OCI-LY1 (cell line): ENCODE measurements around the gene IRF4.

ENCODE experiments used
- H2AFZ ChIP-seq: fragments of 200-600 bp; sonication (generic), shearing (Covaris generic); 2 replicates; pipeline ENCODE4 v1.6.0; 2014; ENCODE audit warnings: antibody characterized with exemption, mild to moderate bottlenecking, low read length
- H3F3A ChIP-seq: fragments of 200-600 bp; sonication (generic), shearing (Covaris generic); 2 replicates; pipeline ENCODE4 v1.6.0; 2014; ENCODE audit warnings: mild to moderate bottlenecking, antibody characterized with exemption, low read length, moderate library complexity; ENCODE audit not compliant: insufficient read depth
- H3K27ac ChIP-seq: fragments of 200-600 bp; sonication (generic); 2 replicates; pipeline ENCODE4 v1.5.1; 2014; ENCODE audit warnings: low read length, mixed run types, mild to moderate bottlenecking, low read depth; ENCODE audit not compliant: poor library complexity, severe bottlenecking
- H3K27me3 ChIP-seq: fragments of 200-600 bp; sonication (generic); 2 replicates; pipeline ENCODE4 v1.6.0; 2014; ENCODE audit warnings: antibody characterized with exemption, mild to moderate bottlenecking, low read length, moderate library complexity; ENCODE audit not compliant: insufficient read depth
- H3K36me3 ChIP-seq: fragments of 200-600 bp; sonication (generic); 2 replicates; pipeline ENCODE4 v1.6.1; 2014; ENCODE audit warnings: mild to moderate bottlenecking, antibody characterized with exemption, low read length, moderate library complexity, mixed read lengths; ENCODE audit not compliant: insufficient read depth
- H3K4me1 ChIP-seq: fragments of 200-600 bp; sonication (generic); 2 replicates; pipeline ENCODE4 v1.5.1; 2014; ENCODE audit warnings: mild to moderate bottlenecking, low read length, moderate library complexity; ENCODE audit not compliant: insufficient read depth, severe bottlenecking
- H3K4me2 ChIP-seq: fragments of 200-600 bp; sonication (generic), shearing (Covaris generic); 2 replicates; pipeline ENCODE4 v1.6.1; 2014; ENCODE audit warnings: low read length
- H3K4me3 ChIP-seq: fragments of 200-600 bp; sonication (generic); 2 replicates; pipeline ENCODE4 v1.5.1; 2014; ENCODE audit warnings: low read length, low read depth, mild to moderate bottlenecking, mixed read lengths; ENCODE audit not compliant: poor library complexity, severe bottlenecking
- H3K79me2 ChIP-seq: fragments of 200-600 bp; shearing (Covaris generic); 2 replicates; pipeline ENCODE4 v1.6.1; 2016; ENCODE audit warnings: mixed run types, low read length, mixed read lengths; ENCODE audit not compliant: insufficient read depth
- H3K9ac ChIP-seq: fragments of 200-600 bp; sonication (generic), shearing (Covaris generic); 2 replicates; pipeline ENCODE4 v1.6.1; 2014; ENCODE audit warnings: mild to moderate bottlenecking, low read length, mixed read lengths
- H3K9me2 ChIP-seq: fragments of 200-600 bp; sonication (generic), shearing (Covaris generic); 2 replicates; pipeline ENCODE4 v1.6.1; 2014; ENCODE audit warnings: low read depth, mild to moderate bottlenecking, low read length, mixed read lengths
- H3K9me3 ChIP-seq: fragments of 200-600 bp; shearing (Covaris generic); 2 replicates; pipeline ENCODE4 v1.6.1; 2014; ENCODE audit warnings: low read length, mixed read lengths
- H4K20me1 ChIP-seq: fragments of 200-600 bp; sonication (generic), shearing (Covaris generic); 2 replicates; pipeline ENCODE4 v1.6.0; 2016; ENCODE audit warnings: mild to moderate bottlenecking, low read length; ENCODE audit not compliant: insufficient read depth
- CTCF ChIP-seq: fragments of 200-600 bp; sonication (generic), shearing (Covaris generic); IDR thresholded peaks from 2 replicates; pipeline ENCODE4 v1.5.1; 2017; ENCODE audit warnings: mild to moderate bottlenecking, antibody characterized with exemption, low read length, moderate library complexity, mixed read lengths
- EZH2 ChIP-seq: fragments of 200-600 bp; sonication (generic), shearing (Covaris generic); IDR thresholded peaks from 2 replicates; pipeline ENCODE4 v1.8.0; 2017; ENCODE audit warnings: borderline replicate concordance, mixed run types, mild to moderate bottlenecking, antibody characterized with exemption, low read length, moderate library complexity, mixed read lengths

The IRF4 gene

GRCh38 chr6:451336-451735 is 59.8 kb downstream of the IRF4 start:
- H3K4me1 ChIP-seq = peaks cover 17% of the 10 kb centered on the region
- no peak overlapping the region for H3K4me3 ChIP-seq
- H3K9ac ChIP-seq = no peak overlapping the region
- no peaks in the 10 kb centered on the region for H4K20me1 ChIP-seq
- no peak overlapping the region for H3K27ac ChIP-seq
- TF ChIP-seq EZH2 = no peak
- TF ChIP-seq CTCF = no peak
- no peaks in the 10 kb centered on the region for H3K9me2 ChIP-seq
- H2AFZ ChIP-seq = no peak overlapping the region
- H3K79me2 ChIP-seq = no peaks in the 10 kb centered on the region
- H3K4me2 ChIP-seq = no peak overlapping the region
- no peaks in the 10 kb centered on the region; the same call in 1 of the 2 replicates for H3K27me3 ChIP-seq
- no peaks in the 10 kb centered on the region for H3K36me3 ChIP-seq
- no peaks in the 10 kb centered on the region for H3K9me3 ChIP-seq
- no peaks in the 10 kb centered on the region for H3F3A ChIP-seq

- Histone ChIP-seq H3K4me1 (peaks cover 12% of the 10 kb centered on the region), H3K9me3 (no peaks in the 10 kb centered on the region), H3K9me2 (no peaks in the 10 kb centered on the region), H2AFZ (no peak overlapping the region), H4K20me1 (no peaks in the 10 kb centered on the region), H3K4me3 (no peak overlapping the region), H3K36me3 (no peaks in the 10 kb centered on the region), H3F3A (no peaks in the 10 kb centered on the region), H3K27ac (no peak overlapping the region), H3K9ac (no peak overlapping the region), H3K27me3 (no peaks in the 10 kb centered on the region; the same call in 1 of the 2 replicates), H3K79me2 (no peaks in the 10 kb centered on the region), H3K4me2 (no peak overlapping the region)
- TF ChIP-seq EZH2 (no peak), CTCF (no peak)
Measured at GRCh38 chr6:451847-452246, 60.3 kb downstream of the IRF4 start.

- H3K4me1 ChIP-seq = peaks cover 5% of the 10 kb centered on the region
- H3F3A ChIP-seq = no peaks in the 10 kb centered on the region
- H3K4me2 ChIP-seq = no peak overlapping the region
- no peak overlapping the region for H3K4me3 ChIP-seq
- no peaks in the 10 kb centered on the region for H3K9me3 ChIP-seq
- no peaks in the 10 kb centered on the region for H3K36me3 ChIP-seq
- H3K27me3 ChIP-seq = no peaks in the 10 kb centered on the region; the same call in 1 of the 2 replicates
- no peaks in the 10 kb centered on the region for H4K20me1 ChIP-seq
- no peak overlapping the region for H2AFZ ChIP-seq
- no peak overlapping the region for H3K27ac ChIP-seq
- no peaks in the 10 kb centered on the region for H3K79me2 ChIP-seq
- no peak for TF ChIP-seq CTCF
- no peak for TF ChIP-seq EZH2
- H3K9ac ChIP-seq = no peak overlapping the region
- H3K9me2 ChIP-seq = no peaks in the 10 kb centered on the region
Measured at GRCh38 chr6:452301-453067, 60.9 kb downstream of the IRF4 start.
